Mesothelial cell of epicardium (in vitro differentiated cells): ENCODE results near the gene C3orf18. TPM values are rescaled to one million over a fixed set of nuclear protein-coding genes. Genes with fewer than 3 reads are reported as not detected.

ENCODE experiments used
- DNase-seq, 2 experiments: peaks; one replicate each; pipeline ENCODE4 v3.0.0; 2021; ENCODE audit warnings: low spot score in 2 of 2; ENCODE audit not compliant: unreplicated experiment in 2 of 2
- H3K27ac Mint-ChIP-seq: 2 replicates; pipeline ENCODE4 v1.8.0; 2021; ENCODE audit warnings: mixed read lengths
- H3K27me3 Mint-ChIP-seq: 2 replicates; pipeline ENCODE4 v1.8.0; 2021; ENCODE audit warnings: low read depth, mixed read lengths
- H3K36me3 Mint-ChIP-seq: 2 replicates; pipeline ENCODE4 v1.8.0; 2021; ENCODE audit warnings: mixed read lengths
- H3K4me1 Mint-ChIP-seq: 2 replicates; pipeline ENCODE4 v1.8.0; 2021; ENCODE audit warnings: mixed read lengths
- H3K4me3 Mint-ChIP-seq: 2 replicates; pipeline ENCODE4 v1.8.0; 2021; ENCODE audit warnings: mild to moderate bottlenecking, moderate library complexity, mixed read lengths
- H3K9me3 Mint-ChIP-seq: 2 replicates; pipeline ENCODE4 v1.8.0; 2021; ENCODE audit warnings: mixed read lengths
- CTCF ChIP-seq: fragments of 200-600 bp; sonication (generic); IDR thresholded peaks from one replicate; pipeline ENCODE4 v1.5.0; 2021; ENCODE audit warnings: antibody characterized with exemption; ENCODE audit not compliant: unreplicated experiment
- total RNA-seq: library from RNA; stranded (reverse); gene quantifications from 3 replicates; pipeline ENCODE4 v1.2.1, GENCODE V29; 2021

The C3orf18 gene
- total RNA-seq, 1 donor from 2014 or later = 15.1 TPM

DNA sequence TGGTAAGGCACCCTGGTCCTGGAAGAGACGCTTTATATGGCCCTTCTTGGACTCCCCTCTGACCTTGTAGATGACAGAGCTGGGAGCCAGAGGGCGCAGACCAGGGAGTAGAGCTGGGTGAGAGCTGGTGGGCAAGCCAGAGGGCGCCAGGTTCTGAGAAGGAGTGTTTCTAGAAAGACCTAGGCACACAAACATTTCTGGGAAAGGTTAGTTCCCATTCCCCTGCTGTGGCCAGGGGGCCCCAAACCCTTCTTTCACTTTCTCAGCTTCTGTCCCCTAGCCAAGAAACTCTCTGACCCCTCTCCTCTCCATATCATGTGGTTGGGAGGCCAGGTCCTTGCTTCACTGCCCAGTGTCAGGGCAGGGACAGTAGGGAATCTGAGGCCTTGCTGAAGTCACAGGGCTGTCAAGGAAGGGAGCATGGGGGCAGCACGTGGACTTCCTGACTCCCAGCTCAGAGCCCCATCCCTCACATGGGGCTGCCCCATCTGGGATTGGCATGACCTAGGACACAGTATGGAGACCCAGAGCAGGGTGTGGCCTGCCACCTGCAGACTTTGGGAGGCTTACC lies 5.3 kb upstream of the C3orf18 start:
- Mint-ChIP-seq H3K4me1 (peaks cover 8% of the 10 kb centered on the region), H3K9me3 (no peaks in the 10 kb centered on the region), H3K27ac (no peak overlapping the region), H3K27me3 (no peaks in the 10 kb centered on the region), H3K4me3 (no peak overlapping the region), H3K36me3 (no peaks in the 10 kb centered on the region)
- no peak for DNase-seq
- no peak for TF ChIP-seq CTCF

GRCh38 chr3:50572158-50572557 lies 4.6 kb upstream of the C3orf18 start:
- Mint-ChIP-seq H3K4me3 (peak overlapping the region; percentile 28), H3K36me3 (no peaks in the 10 kb centered on the region), H3K9me3 (no peaks in the 10 kb centered on the region), H3K27ac (no peak overlapping the region), H3K4me1 (peaks cover 10% of the 10 kb centered on the region), H3K27me3 (peaks cover 2% of the 10 kb centered on the region)
- DNase-seq = peak in 1 of 2 experiments; percentile 80
- peak; percentile 78 for TF ChIP-seq CTCF

DNA sequence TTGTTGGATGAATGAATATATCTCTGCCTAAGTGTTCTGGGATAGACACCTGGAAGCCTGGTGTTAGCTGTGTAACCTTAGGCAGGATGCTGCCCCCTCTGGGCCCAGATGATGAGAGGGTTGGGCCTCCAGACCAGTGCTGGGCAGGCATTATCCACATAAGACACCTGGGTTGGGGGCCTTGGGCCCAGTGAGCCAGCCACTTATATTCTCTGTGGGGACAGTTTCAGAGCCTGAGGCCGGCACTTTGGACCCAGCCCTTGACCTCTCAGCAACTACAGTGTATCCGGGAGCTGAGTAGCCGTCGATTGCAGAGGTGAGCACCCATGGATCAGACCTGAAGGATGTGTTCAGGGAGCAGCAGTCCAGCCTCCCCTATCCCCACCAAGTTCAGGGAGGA lies 3.9 kb upstream of the C3orf18 start:
- peaks cover 5% of the 10 kb centered on the region for H3K27me3 Mint-ChIP-seq
- H3K4me1 Mint-ChIP-seq = peaks cover 14% of the 10 kb centered on the region
- H3K36me3 Mint-ChIP-seq = no peaks in the 10 kb centered on the region
- H3K4me3 Mint-ChIP-seq = no peak overlapping the region
- no peaks in the 10 kb centered on the region for H3K9me3 Mint-ChIP-seq
- H3K27ac Mint-ChIP-seq = no peak overlapping the region
- no peak for DNase-seq
- TF ChIP-seq CTCF = no peak

DNA sequence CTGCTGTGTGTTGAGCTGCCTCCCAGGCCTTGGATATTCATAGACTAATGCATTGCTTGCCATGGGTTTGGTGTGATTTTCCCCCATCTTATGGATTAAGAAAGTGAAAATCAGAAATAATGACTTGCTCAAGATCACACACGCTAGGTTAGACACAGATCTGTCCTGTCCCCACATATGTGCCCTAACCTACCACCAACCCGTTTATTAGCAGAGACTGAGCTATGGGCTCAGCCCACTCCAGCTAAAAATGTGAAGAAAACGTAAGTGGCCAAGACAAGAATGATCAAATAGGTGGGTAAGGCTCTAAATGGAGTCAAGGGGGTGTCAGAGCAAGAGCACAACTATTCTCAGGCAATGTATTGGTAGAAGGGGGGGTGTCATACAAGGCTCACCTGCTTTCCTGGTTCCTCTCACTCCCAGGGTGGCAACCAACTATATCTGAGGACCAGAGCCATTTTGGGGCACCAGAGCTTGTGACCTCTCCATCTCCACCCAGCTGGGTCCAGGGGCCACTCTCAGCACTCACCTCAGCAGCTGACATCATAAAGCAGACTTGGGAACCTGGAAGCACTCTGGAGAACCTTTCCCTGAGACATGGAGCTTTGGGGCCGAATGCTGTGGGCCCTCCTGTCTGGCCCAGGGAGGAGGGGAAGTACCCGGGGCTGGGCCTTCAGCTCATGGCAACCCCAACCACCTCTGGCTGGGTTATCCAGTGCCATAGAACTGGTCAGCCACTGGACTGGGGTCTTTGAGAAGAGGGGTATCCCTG lies 3.1 kb upstream of the C3orf18 start:
- Mint-ChIP-seq H3K4me3 (peak overlapping the region; percentile 93), H3K4me1 (peaks cover 17% of the 10 kb centered on the region), H3K27ac (peak overlapping the region; percentile 58), H3K9me3 (no peaks in the 10 kb centered on the region), H3K36me3 (no peaks in the 10 kb centered on the region), H3K27me3 (peaks cover 13% of the 10 kb centered on the region)
- no peak for TF ChIP-seq CTCF
- DNase-seq = no peak

GRCh38 chr3:50568947-50569749 lies 1.6 kb upstream of the C3orf18 start, which contains the start of gene HEMK1:
Gene HEMK1 (plus strand): TSS chr3:50569522. CDS start chr3:50571105, 1,583 bp downstream.
- no peaks in the 10 kb centered on the region for H3K36me3 Mint-ChIP-seq
- peak; percentile 86 to 92 for DNase-seq
- H3K4me1 Mint-ChIP-seq = peaks cover 17% of the 10 kb centered on the region
- no peak for TF ChIP-seq CTCF
- H3K27me3 Mint-ChIP-seq = peaks cover 16% of the 10 kb centered on the region
- peak within 1 kb of the TSS; percentile 93 for H3K4me3 Mint-ChIP-seq
- H3K27ac Mint-ChIP-seq = peak within 1 kb of the TSS; percentile 96
- H3K9me3 Mint-ChIP-seq = no peaks in the 10 kb centered on the region
